HT-29 (cell line): Measurements from ENCODE around the gene AMOTL2. TPM values are rescaled to one million over a fixed set of nuclear protein-coding genes. Genes with fewer than 3 reads are reported as not detected.

Source experiments
- DNase-seq: peaks from one replicate; pipeline ENCODE4 v3.0.0-alpha.2; 2015; ENCODE audit warnings: low spot score
- total RNA-seq: library from RNA; depleted of rRNA; stranded (reverse); fragments of >200 nt; shearing (Covaris generic); gene quantifications from 2 replicates; pipeline ENCODE4 v1.2.3, GENCODE V29; 2014

Gene AMOTL2
- total RNA-seq, 1 experiment from 2014 or later: 119 TPM

DNA sequence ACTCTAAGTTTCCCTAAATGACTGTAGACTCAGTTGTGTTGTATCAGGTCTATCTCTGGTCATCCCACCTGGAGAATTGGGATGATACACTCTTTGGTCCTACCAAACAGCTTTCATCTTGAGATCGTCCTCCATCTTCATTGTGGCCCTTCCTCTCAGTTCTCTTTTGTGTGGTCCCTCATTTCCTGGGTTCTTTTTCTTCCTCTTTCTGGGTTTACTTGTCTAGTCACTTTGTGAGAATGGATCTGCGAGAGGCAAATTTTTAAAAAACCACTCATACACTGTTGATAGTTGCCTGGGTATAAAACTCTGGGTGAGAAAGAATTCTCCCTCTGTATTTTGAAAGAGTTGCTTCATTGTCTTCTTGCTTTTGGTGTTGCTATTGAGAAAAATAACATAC lies 6.0 kb upstream of the AMOTL2 start:
- no peak for DNase-seq

DNA sequence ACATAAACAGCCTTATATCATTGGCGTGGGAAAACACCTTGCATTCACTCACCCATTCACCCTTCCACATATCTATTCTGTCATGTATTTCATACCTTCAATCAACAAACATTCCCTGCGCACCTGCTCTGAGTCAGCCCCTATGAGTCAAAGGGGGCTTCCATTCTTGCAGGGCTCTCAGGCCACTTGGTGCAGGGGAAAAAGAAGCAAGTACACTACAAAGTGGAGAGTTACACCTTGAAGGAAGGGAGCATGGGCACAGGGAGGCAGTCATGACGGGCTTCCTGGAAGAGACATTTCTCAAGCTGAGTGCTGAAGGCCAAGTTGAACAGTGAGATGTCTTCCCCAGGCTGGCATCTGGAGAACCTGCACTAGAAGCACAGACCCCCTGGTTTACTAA lies 4.6 kb upstream of the AMOTL2 start:
- DNase-seq: no peak

DNA sequence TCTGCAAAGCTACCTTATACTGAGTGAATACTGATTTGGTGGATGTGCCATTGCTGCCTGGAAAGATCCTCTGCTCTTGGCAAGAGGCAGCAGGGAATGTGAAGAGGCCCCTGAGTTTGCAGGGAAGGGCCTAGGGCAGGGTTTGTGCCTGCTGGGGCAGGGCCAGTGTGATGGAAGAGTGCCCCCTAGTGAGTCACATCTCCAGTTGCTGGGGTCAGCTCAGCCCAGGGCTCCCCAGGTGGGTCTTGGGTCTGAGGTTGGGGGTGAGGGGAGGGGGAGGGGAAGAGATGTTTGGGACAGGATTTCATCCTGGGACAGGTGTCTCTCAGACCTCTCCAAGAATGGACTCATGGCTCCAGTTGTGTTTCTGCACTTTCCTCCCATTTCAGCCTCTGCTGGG lies 4.1 kb upstream of the AMOTL2 start:
- no peak for DNase-seq

DNA sequence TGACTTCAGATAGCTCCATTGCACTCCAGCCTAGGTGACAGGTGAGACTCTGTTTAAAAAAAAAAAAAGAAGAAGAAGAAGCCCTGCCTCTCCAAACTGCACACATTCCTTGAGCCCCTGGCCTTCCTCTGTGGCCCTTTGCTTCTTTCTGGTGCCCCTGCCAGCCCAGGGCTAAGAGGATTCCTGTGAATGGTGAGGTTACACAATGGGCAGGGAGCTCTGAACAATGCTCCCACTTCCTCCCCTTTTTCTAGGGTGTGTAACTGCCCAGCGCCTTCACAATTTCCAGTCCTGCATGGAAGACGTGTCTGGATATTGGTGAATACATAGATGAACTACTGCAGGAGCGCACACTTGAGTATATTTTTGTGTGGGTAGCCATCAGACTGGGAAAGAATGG lies 3.6 kb upstream of the AMOTL2 start:
- no peak for DNase-seq

DNA sequence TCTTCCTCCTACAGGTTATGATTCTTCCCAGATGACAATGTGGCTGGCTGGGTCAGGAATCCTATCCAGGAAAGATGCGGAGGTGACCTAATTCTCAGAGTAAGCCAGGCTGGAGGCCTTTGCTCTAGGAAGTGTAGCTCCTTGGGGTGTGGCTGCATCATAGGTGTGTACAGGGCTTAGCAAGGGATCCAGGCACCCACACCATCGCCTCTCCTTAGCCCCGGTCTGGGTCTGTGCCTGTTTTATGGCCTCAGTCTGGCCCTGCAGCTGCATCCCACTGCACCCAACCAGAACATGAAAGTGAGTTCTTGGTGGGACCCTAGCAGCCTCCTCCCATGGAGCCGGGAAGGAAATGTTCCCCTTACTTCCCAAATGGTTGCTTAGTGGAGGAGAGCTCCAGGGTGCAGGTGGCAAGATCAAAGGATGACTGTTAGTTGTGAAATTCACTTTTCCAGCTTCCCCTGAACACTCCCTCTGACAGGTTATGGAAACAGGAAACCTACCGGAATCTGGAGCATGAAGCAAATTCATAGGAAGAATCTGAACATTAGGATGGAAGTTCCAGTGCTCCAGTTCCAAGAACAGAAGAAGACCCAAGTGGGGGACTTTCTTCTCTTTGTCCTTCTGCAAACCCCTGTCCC lies 2.7 kb upstream of the AMOTL2 start:
- no peak for DNase-seq

DNA sequence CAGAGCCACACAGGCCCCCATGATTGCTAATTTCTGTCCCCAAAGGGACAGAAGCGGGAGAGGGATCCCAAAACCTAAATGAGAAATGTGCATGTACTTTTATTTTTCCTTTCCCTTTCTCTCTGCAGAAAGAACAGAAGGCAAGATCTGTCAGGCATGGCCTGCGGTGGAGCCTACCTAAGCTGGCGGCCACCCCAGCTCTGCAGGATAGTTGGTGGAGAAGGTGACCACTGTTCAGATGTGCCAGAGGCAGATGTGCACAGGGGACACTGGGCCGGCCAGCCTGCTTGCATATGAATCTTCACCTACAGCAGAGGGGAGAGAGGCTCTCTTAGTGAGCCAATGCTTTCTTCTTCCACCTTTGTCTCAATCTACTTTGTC lies 2.1 kb upstream of the AMOTL2 start:
- no peak for DNase-seq

DNA sequence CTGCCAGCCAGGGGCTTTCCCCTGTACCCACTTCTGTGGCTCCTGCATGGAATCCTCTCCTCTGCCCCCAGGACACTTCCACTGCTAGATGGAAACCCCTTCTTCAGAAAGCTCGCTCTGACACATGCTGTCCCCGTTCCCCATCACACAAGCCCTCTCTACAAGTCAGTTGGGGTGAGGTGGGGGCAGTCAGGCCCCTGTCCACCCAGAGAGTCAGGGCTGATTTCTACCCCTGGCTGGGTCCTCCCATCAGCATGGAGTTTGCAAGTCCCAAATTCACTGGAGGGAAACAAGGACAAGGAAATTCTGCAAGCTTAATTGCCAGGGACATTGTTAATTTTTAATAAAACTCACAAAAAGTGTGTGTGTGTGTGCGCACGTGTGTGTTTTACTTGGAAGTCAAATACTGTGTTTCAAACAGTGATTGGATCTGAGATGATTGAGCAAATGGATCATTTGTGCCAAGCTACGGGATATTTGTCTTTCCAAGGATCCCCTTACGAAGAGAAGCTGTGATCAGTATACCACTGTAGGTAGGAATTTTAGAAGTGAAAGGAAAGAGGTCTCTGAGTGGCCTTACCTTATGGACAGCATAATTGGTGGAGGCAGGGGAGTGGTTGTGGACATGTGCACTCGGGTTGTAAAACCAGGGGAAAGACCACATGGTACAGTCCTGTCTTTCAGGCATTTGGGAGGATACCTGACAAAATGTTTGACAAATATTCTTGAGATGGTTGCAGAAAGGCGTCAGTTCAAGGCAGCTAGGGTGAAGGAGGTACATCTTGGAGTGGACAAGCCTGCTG lies 1.5 kb upstream of the AMOTL2 start:
- DNase-seq: no peak

DNA sequence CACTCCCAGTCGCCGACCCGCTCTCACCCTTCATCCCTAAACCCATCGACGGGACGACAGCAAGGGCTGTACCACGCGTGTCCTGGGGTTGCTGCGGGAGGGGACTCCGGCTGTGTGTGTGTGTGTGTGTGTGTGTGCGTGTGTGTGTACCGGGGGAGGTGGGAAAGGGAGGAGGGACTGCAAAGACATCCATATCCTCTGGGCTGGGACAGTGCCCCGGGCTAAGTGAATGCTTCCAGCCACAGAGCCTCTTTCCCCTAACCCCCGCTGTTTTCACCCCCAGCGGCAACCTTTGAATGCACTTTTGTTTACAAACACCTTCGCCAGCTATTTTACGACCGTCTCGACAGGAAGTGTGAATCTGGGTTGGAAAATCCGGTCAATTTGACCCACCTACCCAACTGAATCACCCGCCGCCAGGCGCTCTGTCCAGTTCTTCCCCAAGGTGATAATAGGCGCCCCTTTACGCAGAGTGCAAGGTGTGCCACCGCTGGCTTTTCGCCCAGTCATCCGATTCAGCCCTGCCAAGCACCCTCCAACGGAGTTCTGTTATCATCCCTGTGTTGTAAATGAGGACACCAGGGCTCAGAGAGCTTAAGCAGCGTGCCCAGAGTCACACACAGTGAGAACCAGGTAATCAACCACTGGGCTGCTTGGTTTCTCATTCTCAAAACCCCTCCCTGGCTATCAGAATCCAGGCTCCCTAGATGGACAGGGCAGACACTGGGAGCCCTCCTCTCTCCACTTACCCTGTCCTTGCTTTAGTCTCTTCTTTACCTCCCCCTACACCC lies 739 bp upstream of the AMOTL2 start:
- peak; percentile 86 for DNase-seq

DNA sequence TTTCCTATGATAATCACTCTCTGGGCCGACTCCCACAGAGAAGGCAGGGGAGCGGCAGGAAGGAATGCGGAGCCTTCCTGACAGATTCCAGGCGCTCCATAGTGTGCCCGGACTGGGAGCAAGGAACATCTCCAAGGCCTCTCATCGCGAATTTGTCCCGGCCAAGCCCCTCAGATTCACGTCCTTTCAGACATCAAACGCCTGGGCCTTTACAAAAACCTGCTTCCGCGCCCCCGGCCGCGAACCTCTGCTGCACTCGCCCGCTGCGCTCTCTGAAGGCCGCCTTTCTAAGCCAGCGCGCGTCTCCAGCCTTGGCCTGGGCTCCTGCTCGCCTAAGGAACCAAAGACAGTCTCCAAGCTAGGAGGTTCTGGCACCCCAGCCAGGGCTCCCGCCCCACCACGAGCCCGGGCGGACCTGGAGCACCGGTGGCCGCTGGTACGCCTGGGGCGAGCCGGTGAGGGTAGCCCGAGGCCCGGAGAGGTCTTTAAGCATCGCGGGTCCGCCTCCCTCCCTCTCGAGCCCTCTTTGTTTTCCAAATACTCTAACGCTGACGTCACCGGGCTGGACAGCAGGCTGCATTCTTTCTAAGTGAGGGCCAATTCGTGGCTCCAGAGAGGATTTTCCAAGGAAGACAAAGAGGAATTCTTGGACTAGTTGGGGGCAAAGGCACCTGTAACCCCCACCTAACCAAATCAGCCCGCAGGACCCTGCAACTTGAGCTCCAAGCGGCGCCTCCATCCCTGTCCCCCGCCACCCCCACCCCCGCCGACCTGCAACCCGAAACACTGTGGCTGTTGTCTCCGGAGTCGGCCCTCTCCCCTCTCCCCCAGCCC lies 759 bp downstream of the AMOTL2 start:
- DNase-seq: peak; percentile 82

DNA sequence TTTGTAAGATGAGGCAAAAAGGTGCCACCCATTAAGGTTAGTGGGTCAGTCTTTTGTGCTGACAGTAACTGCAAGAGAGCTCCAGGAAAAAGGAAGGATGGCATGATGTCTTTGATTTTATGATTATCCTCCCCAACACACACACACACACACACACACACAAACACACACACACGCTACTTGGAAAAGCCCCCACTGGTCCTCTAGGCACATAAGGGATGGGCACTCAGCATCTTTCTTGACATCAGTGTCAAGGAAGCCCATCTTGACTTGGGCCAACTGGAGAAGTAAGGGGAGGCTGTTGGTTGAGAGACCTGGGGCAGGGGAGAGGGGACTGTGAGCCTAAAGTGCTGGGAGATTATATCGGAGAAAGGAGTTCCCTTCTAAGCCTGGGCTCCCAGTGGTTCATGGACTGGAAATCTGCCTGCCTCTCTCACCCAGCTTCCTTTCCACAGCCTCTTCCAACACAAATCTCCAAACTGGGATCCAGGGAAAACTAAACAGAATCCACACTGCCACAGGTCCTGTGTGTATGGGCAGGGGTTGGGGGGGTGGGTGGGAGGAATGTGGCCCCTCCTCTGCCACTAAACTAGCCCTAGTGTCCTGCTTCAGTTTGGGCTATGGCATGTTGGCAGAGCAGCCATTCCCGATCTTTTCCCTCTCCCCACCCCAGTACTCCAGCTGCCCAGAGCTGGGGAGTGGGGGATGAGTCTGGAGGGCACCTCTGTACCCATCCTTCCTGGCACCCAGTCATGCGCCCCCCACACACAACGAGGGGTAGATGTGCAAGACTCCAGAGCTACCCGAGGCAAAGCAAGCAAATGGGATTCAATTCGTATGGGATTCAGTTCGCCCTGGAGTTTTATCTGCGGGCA lies 1.6 kb downstream of the AMOTL2 start:
- DNase-seq: no peak

DNA sequence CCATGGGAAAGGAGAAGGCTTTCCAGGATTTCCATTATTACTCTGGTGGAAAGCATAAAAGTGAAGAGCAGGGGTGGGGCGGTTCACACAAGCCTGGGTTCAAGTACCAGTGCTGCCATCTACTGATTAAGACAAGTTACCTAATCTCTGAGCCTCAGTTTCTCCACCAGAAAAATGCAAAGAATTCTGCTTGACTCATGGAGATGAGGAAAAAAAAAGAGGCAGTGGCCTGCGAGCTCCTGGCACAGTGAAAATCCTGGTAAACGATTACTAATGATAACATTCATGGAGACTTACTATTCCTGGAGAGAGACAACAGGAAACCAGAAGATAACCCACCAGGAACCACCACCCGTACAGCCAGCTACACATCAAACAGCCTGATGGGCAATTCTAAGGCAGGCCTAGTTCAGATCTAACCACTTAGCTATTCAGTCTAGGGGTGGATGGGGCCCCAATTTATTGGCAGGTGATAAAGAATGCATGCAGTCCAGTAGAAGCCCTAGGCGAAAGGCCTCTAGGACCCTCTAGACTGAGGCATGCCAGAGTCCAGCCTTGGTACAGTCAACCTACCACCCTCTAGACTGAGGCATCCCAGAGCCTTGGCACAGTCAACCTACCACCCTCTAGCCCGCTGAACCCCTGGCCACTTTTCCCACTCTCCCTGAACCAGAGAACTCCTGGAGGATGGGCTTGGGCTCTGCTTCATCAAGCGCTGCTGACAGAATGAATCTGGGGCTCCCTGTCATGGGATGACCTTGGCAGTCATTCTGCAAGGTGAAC lies 2.5 kb downstream of the AMOTL2 start:
- DNase-seq: no peak

DNA sequence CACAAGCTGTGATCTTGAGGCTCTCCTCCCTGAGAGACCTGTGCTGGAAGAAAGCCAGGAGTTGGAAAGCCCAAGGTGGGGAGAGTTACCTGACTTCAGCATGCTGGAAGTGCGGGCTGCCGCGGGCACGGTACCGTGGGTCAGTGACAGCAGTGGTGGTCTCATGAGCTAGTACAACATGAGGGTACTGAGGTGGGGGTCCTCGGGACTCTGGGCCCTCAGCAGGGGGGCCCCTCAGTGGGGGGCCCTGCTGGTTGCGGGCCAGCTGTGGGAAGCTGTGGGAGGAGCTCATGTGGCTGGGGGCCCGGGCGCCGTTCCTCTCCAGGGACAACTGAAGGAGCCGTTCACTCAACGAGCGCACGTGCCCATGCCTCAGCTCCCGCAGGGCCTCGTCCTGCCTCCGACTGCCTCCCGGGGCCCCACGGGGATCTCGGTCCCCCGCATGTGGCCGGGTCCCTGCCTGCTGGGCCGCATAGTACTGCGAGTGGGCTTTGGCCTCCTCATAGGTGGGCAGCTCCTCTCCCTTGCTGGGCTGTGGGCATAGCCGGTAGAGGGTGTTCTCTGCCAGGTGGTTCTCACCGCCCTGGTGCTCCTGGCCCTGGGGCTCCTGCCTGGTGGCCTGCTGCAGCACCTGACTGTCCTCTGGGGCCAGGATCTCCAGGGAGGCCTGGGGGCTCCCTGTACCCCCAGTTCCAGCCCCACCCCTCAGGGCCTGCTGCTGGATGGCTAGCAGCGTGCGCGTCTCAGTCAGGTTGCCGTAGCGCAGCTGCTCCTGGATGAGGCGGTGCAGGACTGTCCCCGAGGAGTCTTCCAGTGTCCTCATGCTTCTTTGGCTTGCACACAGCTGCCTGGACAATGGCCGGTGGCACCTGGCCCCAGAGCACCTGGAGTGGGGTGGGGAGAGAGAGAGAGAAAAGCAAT lies 3.4 kb downstream of the AMOTL2 start:
- no peak for DNase-seq

DNA sequence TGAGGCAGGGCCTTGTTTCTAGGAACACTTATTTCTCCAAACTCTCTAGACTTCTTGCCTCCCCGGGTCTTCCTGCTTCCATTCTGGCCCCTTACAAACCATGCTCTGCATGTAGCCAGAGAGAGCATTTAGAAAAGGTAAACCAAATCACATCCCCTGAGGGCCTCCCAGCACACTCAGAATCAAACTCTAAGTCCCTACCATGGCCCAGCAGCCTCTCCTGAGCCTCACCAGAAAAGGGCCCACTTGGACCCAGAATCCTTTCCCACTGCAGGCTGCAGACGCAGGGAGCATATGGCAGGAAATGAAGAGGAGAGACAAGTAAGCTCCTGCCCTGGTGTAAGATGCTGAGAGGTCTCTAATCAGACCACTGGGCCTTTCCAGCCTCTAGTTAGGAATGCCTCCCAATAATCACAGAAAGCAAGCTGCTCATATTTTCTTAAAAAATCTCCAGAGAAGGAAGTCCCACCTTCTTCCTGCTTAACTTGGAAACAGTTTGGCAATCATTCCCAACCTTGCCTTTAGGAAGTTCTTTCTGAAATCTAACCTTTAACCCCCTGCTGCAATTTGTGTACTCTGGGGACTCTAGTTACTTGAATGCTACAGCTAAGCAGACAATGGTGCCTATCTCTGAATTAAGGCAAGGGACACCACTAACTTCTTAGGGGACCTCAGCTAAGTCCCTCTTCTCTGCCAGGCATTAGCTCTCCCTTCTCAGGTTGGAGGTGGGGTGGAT lies 4.2 kb downstream of the AMOTL2 start:
- no peak for DNase-seq

DNA sequence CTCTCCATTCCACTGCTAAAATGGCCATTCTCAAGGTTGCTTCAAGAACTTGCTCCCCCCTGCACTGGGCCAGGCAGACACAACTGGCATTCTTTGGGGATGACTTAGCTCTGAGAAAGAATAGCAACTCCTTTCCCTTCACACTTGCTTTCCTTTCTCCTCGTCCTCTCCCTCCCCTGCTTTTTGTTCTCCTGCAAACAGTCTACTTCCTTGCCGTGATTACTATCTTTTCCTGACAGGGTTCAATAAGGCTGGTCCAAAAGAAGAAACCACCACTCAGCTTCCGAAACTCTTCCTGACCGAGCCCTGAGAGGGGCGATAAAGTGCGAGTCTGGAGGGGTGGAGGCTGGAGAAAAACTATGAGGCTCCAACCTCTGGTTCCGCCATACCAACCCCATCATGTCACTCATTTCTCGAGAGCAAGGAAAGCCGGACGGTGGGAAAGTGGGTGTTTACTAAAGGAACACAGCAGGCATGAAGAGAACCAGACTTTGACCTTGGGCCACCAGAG lies 5.0 kb downstream of the AMOTL2 start:
- DNase-seq: no peak

DNA sequence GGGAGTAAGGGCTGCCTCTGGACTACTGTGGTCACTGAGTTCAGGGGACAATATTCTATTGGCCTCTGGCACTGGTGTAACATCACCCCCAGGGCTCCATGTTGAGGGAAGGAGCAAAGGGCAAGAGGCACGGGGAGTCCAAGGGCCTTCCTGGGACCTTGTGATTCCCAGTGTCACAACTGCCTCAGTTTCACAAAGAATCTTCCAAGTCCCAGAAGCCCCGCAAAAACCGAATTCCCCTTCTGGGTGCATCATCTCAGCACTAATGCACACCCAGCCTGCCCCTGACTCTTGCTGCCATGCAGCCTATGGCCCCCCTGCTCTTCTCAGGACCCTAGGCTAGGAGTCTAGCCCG lies 5.5 kb downstream of the AMOTL2 start:
- DNase-seq: no peak

DNA sequence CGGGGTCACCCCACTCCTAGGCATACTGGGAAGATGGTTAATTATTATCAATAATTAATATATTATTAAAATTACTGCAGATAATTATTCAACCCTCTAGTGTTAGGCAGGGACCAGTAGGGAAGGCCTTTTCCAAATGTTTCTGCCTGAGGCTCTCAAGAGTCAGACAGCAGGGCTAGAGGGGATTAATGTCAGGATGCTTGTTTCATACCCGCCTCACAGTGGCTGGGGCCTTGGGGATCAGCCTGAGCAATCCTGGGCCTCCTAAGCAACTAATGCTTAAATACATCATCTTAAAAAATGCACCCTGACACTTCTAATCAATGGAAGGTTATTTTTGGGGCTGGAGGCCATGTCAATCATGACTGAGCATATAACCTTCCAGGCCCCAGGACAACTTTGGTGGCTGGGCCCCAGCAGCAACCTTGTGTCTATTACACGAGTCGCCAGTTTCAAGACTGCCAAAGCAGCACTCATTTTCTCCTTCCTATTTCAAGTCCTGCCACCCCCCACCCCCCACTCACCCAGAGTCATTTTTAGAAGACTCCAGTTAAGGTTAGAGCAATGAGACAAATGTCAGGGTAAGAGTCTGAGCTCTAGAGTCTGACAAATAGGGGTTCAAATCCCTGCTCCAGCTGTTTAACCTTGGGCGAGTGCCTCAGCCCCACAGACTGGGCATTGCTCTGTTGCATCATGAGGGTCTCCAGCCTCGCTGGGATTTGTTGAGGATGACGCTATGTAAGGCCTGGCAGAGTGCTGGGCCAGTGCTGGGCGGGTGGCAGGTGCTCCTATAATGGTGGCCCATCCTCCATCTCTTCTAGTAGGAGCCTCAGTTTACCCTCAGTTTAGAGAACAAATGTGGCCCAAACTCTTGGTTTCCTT lies 6.1 kb downstream of the AMOTL2 start:
- no peak for DNase-seq
